Measurements from ENCODE around the gene ARHGEF11. TPM values are rescaled to one million over a fixed set of nuclear protein-coding genes. Genes with fewer than 3 reads are reported as not detected.

Gene ARHGEF11
- polyA plus RNA-seq, 1 donor (not counting 4 experiments of a cell fraction or from before 2014, with no cell fraction given): 8.0 TPM

- H2AFZ ChIP-seq (ENCODE audit: control insufficient read depth, low read length): no peak overlapping the region
- no peak overlapping the region for H3K27ac ChIP-seq (ENCODE audit: control insufficient read depth, insufficient read depth, low read length)
- no peaks in the 10 kb centered on the region for H3K79me2 ChIP-seq (ENCODE audit: control insufficient read depth, insufficient read depth, low read length)
- no peaks in the 10 kb centered on the region for H3K27me3 ChIP-seq (ENCODE audit: control insufficient read depth, extremely low read depth, insufficient read depth, low read length)
- H3K9me3 ChIP-seq (ENCODE audit: control insufficient read depth, low read depth, low read length): no peaks in the 10 kb centered on the region
- no peak for TF ChIP-seq CTCF (optimal IDR thresholded peaks at IDR 0.05 in 1 of 3, IDR thresholded peaks at IDR 0.05 in 1 of 3, conservative IDR thresholded peaks at IDR 0.05 in 1 of 3; ENCODE audit: extremely low read depth in 1 of 3, insufficient read depth in 2 of 3, low read length in 3 of 3)
- no peak for TF ChIP-seq EZH2 (IDR thresholded peaks at IDR 0.05; ENCODE audit: low read length)
- peak; percentile 19 for DNase-seq (ENCODE audit: low read depth, low spot score)
- no peak overlapping the region for H3K4me3 ChIP-seq (ENCODE audit: control insufficient read depth in 2 of 3, extremely low read depth in 1 of 3, insufficient read depth in 2 of 3, low read depth in 1 of 3, low read length in 3 of 3)
- dilution Hi-C loops (cut with MboI; ENCODE audit: extremely low pct_ligation_motif_present, low sequenced_read_pairs): no loop called here
- no peaks in the 10 kb centered on the region for H3K36me3 ChIP-seq (ENCODE audit: control insufficient read depth in 2 of 2, extremely low read depth in 1 of 2, insufficient read depth in 2 of 2, low read length in 2 of 2)
- no peak for FAIRE-seq
- no peak overlapping the region for H3K9ac ChIP-seq (ENCODE audit: control insufficient read depth, extremely low read depth, insufficient read depth, low read length)
- H3K9me1 ChIP-seq (ENCODE audit: control insufficient read depth, extremely low read depth, insufficient read depth, low read length): no peaks in the 10 kb centered on the region
- H3K4me1 ChIP-seq (ENCODE audit: control insufficient read depth, extremely low read depth, insufficient read depth, low read length): peaks cover 19% of the 10 kb centered on the region
- no peak overlapping the region for H3K4me2 ChIP-seq (ENCODE audit: control insufficient read depth, extremely low read depth, insufficient read depth, low read depth, low read length)
- no peaks in the 10 kb centered on the region for H4K20me1 ChIP-seq (ENCODE audit: control insufficient read depth, extremely low read depth, insufficient read depth, low read length)
Observed at GRCh38 chr1:157001304-157001703, 44.2 kb downstream of the ARHGEF11 start.

- Histone ChIP-seq H3K9ac (ENCODE audit: control insufficient read depth, extremely low read depth, insufficient read depth, low read length) (no peak overlapping the region), H4K20me1 (ENCODE audit: control insufficient read depth, extremely low read depth, insufficient read depth, low read length) (no peaks in the 10 kb centered on the region), H2AFZ (ENCODE audit: control insufficient read depth, low read length) (no peak overlapping the region), H3K4me1 (ENCODE audit: control insufficient read depth, extremely low read depth, insufficient read depth, low read length) (peaks cover 19% of the 10 kb centered on the region), H3K4me2 (ENCODE audit: control insufficient read depth, extremely low read depth, insufficient read depth, low read depth, low read length) (peak overlapping the region; percentile 17), H3K4me3 (ENCODE audit: control insufficient read depth in 2 of 3, extremely low read depth in 1 of 3, insufficient read depth in 2 of 3, low read depth in 1 of 3, low read length in 3 of 3) (no peak overlapping the region), H3K79me2 (ENCODE audit: control insufficient read depth, insufficient read depth, low read length) (no peaks in the 10 kb centered on the region), H3K9me1 (ENCODE audit: control insufficient read depth, extremely low read depth, insufficient read depth, low read length) (no peaks in the 10 kb centered on the region), H3K36me3 (ENCODE audit: control insufficient read depth in 2 of 2, extremely low read depth in 1 of 2, insufficient read depth in 2 of 2, low read length in 2 of 2) (no peaks in the 10 kb centered on the region), H3K27ac (ENCODE audit: control insufficient read depth, insufficient read depth, low read length) (no peak overlapping the region), H3K9me3 (ENCODE audit: control insufficient read depth, low read depth, low read length) (no peaks in the 10 kb centered on the region), H3K27me3 (ENCODE audit: control insufficient read depth, extremely low read depth, insufficient read depth, low read length) (no peaks in the 10 kb centered on the region)
- dilution Hi-C loops (cut with MboI; ENCODE audit: extremely low pct_ligation_motif_present, low sequenced_read_pairs): no loop called here
- peak; percentile 52 for DNase-seq (ENCODE audit: low read depth, low spot score)
- no peak for FAIRE-seq
- TF ChIP-seq EZH2 (IDR thresholded peaks at IDR 0.05; ENCODE audit: low read length) (no peak), CTCF (optimal IDR thresholded peaks at IDR 0.05 in 1 of 3, IDR thresholded peaks at IDR 0.05 in 1 of 3, conservative IDR thresholded peaks at IDR 0.05 in 1 of 3; ENCODE audit: extremely low read depth in 1 of 3, insufficient read depth in 2 of 3, low read length in 3 of 3) (no peak)
Observed at GRCh38 chr1:157000686-157001085, 44.9 kb downstream of the ARHGEF11 start.
